Measurements from ENCODE around the gene BMAL1.

The BMAL1 gene

GRCh38 chr11:13291361-13291760 is 13.8 kb downstream of the BMAL1 start:
- DNase-seq (ENCODE audit: low read depth, low spot score): no peak

GRCh38 chr11:13291800-13292199 is 14.2 kb downstream of the BMAL1 start:
- no peak for DNase-seq (ENCODE audit: low read depth, low spot score)

GRCh38 chr11:13292970-13293369 is 15.4 kb downstream of the BMAL1 start:
- DNase-seq (ENCODE audit: low read depth, low spot score): no peak

GRCh38 chr11:13294178-13294577 is 16.6 kb downstream of the BMAL1 start:
- DNase-seq (ENCODE audit: low read depth, low spot score): no peak

- DNase-seq (ENCODE audit: low read depth, low spot score): no peak
Measured at GRCh38 chr11:13294771-13295579, 17.4 kb downstream of the BMAL1 start.

GRCh38 chr11:13297308-13297916 is 19.8 kb downstream of the BMAL1 start:
- no peak for DNase-seq (ENCODE audit: low read depth, low spot score)

- DNase-seq (ENCODE audit: low read depth, low spot score): no peak
Measured at GRCh38 chr11:13297917-13298356, 20.3 kb downstream of the BMAL1 start.

GRCh38 chr11:13298765-13299164 is 21.2 kb downstream of the BMAL1 start:
- DNase-seq (ENCODE audit: low read depth, low spot score): no peak

GRCh38 chr11:13301522-13301921 is 23.9 kb downstream of the BMAL1 start:
- no peak for DNase-seq (ENCODE audit: low read depth, low spot score)

- no peak for DNase-seq (ENCODE audit: low read depth, low spot score)
Measured at GRCh38 chr11:13302420-13302958, 24.9 kb downstream of the BMAL1 start.

- no peak for DNase-seq (ENCODE audit: low read depth, low spot score)
Measured at GRCh38 chr11:13303668-13304649, 26.4 kb downstream of the BMAL1 start.

GRCh38 chr11:13304655-13305335 is 27.2 kb downstream of the BMAL1 start:
- no peak for DNase-seq (ENCODE audit: low read depth, low spot score)

- DNase-seq (ENCODE audit: low read depth, low spot score): no peak
Measured at GRCh38 chr11:13308704-13309103, 31.1 kb downstream of the BMAL1 start.

GRCh38 chr11:13309156-13309555 is 31.6 kb downstream of the BMAL1 start:
- no peak for DNase-seq (ENCODE audit: low read depth, low spot score)

- DNase-seq (ENCODE audit: low read depth, low spot score): no peak
Measured at GRCh38 chr11:13310443-13310842, 32.9 kb downstream of the BMAL1 start.

GRCh38 chr11:13311570-13311969 is 34.0 kb downstream of the BMAL1 start:
- no peak for DNase-seq (ENCODE audit: low read depth, low spot score)

GRCh38 chr11:13313005-13313819 is 35.6 kb downstream of the BMAL1 start:
- no peak for DNase-seq (ENCODE audit: low read depth, low spot score)

GRCh38 chr11:13314676-13315394 is 37.2 kb downstream of the BMAL1 start:
- no peak for DNase-seq (ENCODE audit: low read depth, low spot score)

All from brain pericyte (primary cell).